Breast epithelium (tissue), 4 donors: ENCODE data around the gene EPG5. TPM values are rescaled to one million over a fixed set of nuclear protein-coding genes. Genes with fewer than 3 reads are reported as not detected.
"Not testable (repeated sequence)": the region's sequence is repeated elsewhere in the genome, so short reads cannot be mapped to it uniquely, and the experiment has no call there.

ENCODE experiments used
- DNase-seq, 2 donors: peaks; one replicate each; pipeline ENCODE4 v3.0.0-alpha.2; 2019; ENCODE audit warnings: low spot score in 2 of 2
- H3K27ac ChIP-seq, 2 donors: fragments of 200-600 bp; sonication (generic) in 1 of 2; one replicate each; pipeline ENCODE4 v1.5.1; 2016 to 2019; ENCODE audit warnings: mild to moderate bottlenecking in 1 of 2
- H3K27me3 ChIP-seq, 2 donors: fragments of 200-600 bp; sonication (generic) in 1 of 2; one replicate each; pipeline versions ENCODE4 v1.5.1 to v1.6.0; 2017 to 2019; ENCODE audit warnings: control low read depth in 1 of 2, mild to moderate bottlenecking in 1 of 2
- H3K36me3 ChIP-seq: fragments of 200-600 bp; one replicate; pipeline ENCODE4 v1.5.1; 2019
- H3K4me1 ChIP-seq, 2 donors: fragments of 200-600 bp; sonication (generic); one replicate each; pipeline ENCODE4 v1.5.1; 2016 to 2019; ENCODE audit warnings: control low read depth in 1 of 2
- H3K4me3 ChIP-seq, 3 donors: fragments of 200-600 bp; sonication (generic); 1 replicate in 2 of 3; 2 replicates in 1 of 3; pipeline ENCODE4 v1.5.1; 2016 to 2019; ENCODE audit warnings: mild to moderate bottlenecking in 3 of 3, moderate library complexity in 2 of 3
- H3K9me3 ChIP-seq, 2 donors: fragments of 200-600 bp; sonication (generic) in 1 of 2; one replicate each; pipeline ENCODE4 v1.5.1; 2016 to 2019; ENCODE audit warnings: control low read depth in 1 of 2
- CTCF ChIP-seq, 3 donors: fragments of 450-650 bp; IDR thresholded peaks; one replicate each; pipeline ENCODE4 v1.5.1; 2016 to 2017; ENCODE audit warnings: antibody characterized with exemption in 3 of 3, mild to moderate bottlenecking in 3 of 3, moderate library complexity in 3 of 3
- POLR2A ChIP-seq: fragments of 450-650 bp; IDR thresholded peaks from one replicate; pipeline ENCODE4 v1.6.1; 2016; ENCODE audit warnings: antibody characterized with exemption, mild to moderate bottlenecking, moderate library complexity
- POLR2AphosphoS5 ChIP-seq, 3 donors: sonication (generic); formaldehyde crosslinking; IDR thresholded peaks; one replicate each; pipeline ENCODE4 v1.6.1; 2017; ENCODE audit warnings: antibody characterized with exemption in 3 of 3
- intact Hi-C: fragments of 100-400 bp; cut with DNase I; formaldehyde crosslinking; loops from one replicate; pipeline ENCODE4 v1.15.1; 2023; ENCODE audit warnings: low total_unique reads
- total RNA-seq, 3 donors: library from RNA; depleted of rRNA; stranded (reverse); fragments of >200 nt; gene quantifications; one replicate each; pipeline ENCODE4 v1.1.0, GENCODE V29; 2016

The EPG5 gene
- total RNA-seq, 3 donors from 2014 or later = 38.7 to 64.5 (median 48.8) TPM

- intact Hi-C loops = no loop called here
- Histone ChIP-seq H3K4me3 (no peak overlapping the region), H3K27ac (no peak overlapping the region), H3K36me3 (no peaks in the 10 kb centered on the region), H3K27me3 (no peaks in the 10 kb centered on the region), H3K9me3 (no peaks in the 10 kb centered on the region), H3K4me1 (peaks cover 0 to 5% of the 10 kb centered on the region in 2 donors)
- TF ChIP-seq POLR2A (no peak), POLR2AphosphoS5 (IDR thresholded peaks at IDR 0.05) (no peak), CTCF (IDR thresholded peaks at IDR 0.05) (no peak)
- DNase-seq = no peak
These were observed 4.3 kb downstream of the EPG5 start for GRCh38 chr18:45962866-45963265.

- TF ChIP-seq POLR2AphosphoS5 (IDR thresholded peaks at IDR 0.05) (no peak), CTCF (IDR thresholded peaks at IDR 0.05) (no peak), POLR2A (no peak)
- intact Hi-C loops = no loop called here
- Histone ChIP-seq H3K27me3 (no peaks in the 10 kb centered on the region), H3K27ac (no peak overlapping the region), H3K36me3 (no peaks in the 10 kb centered on the region), H3K9me3 (no peaks in the 10 kb centered on the region), H3K4me3 (no peak overlapping the region), H3K4me1 (peaks cover 0 to 5% of the 10 kb centered on the region in 2 donors)
- no peak for DNase-seq
These were observed 4.7 kb downstream of the EPG5 start for GRCh38 chr18:45962461-45962860.

- H3K4me1 ChIP-seq, H3K9me3 ChIP-seq, H3K27me3 ChIP-seq, H3K4me3 ChIP-seq, intact Hi-C loops, H3K36me3 ChIP-seq, H3K27ac ChIP-seq, DNase-seq: not testable (repeated sequence)
These were observed 7.6 kb downstream of the EPG5 start for GRCh38 chr18:45959484-45959883.

GRCh38 chr18:45958730-45959129 is 8.4 kb downstream of the EPG5 start:
- no peaks in the 10 kb centered on the region for H3K9me3 ChIP-seq
- intact Hi-C loops = no loop called here
- no peaks in the 10 kb centered on the region for H3K36me3 ChIP-seq
- no peaks in the 10 kb centered on the region for H3K4me1 ChIP-seq
- no peak for DNase-seq
- no peak overlapping the region for H3K4me3 ChIP-seq
- TF ChIP-seq POLR2A (no peak), POLR2AphosphoS5 (IDR thresholded peaks at IDR 0.05) (no peak), CTCF (IDR thresholded peaks at IDR 0.05) (no peak)
- H3K27ac ChIP-seq = no peak overlapping the region
- no peaks in the 10 kb centered on the region for H3K27me3 ChIP-seq

- intact Hi-C loops = no loop called here
- no peak overlapping the region for H3K27ac ChIP-seq
- H3K4me1 ChIP-seq = no peaks in the 10 kb centered on the region
These were observed 9.1 kb downstream of the EPG5 start for GRCh38 chr18:45958027-45958426.

More at GRCh38 chr18:45958027-45958426, 9.1 kb downstream of the EPG5 start:
- TF ChIP-seq CTCF (IDR thresholded peaks at IDR 0.05) = no peak
- no peak for TF ChIP-seq POLR2A
- TF ChIP-seq POLR2AphosphoS5 (IDR thresholded peaks at IDR 0.05) = no peak
- Histone ChIP-seq H3K9me3 (no peaks in the 10 kb centered on the region), H3K27me3 (no peaks in the 10 kb centered on the region), H3K36me3 (peaks cover 4% of the 10 kb centered on the region), H3K4me3 (no peak overlapping the region)
- no peak for DNase-seq
